ENCODE data around the gene ADAM12.

Gene ADAM12

DNA sequence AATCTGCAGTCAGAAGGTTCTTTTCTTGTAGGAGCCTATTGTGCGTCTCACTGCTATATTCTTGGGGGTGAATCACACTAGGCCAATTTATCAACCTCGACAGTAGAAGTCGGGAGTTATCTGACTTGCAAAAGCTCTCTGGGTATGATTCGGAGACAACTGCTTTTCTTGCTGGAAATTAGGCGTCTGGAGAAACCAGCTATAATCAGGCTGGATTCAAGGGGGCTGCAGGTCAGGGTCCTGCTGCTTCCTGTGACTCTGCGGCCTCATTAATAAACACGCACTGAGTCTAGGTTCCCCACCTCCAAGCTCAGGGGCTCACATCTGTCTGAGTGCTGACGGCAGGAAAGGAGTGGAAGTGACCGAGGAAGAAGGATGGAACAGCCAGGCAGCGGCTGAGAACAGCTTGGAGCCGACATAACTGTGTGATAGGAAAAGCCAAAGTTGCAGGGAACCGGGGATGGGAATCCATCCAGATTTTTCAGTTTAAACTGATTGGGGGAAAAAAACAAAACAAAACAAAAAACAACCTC lies 307.3 kb downstream of the ADAM12 start:
- TF ChIP-seq, protein P1, sequence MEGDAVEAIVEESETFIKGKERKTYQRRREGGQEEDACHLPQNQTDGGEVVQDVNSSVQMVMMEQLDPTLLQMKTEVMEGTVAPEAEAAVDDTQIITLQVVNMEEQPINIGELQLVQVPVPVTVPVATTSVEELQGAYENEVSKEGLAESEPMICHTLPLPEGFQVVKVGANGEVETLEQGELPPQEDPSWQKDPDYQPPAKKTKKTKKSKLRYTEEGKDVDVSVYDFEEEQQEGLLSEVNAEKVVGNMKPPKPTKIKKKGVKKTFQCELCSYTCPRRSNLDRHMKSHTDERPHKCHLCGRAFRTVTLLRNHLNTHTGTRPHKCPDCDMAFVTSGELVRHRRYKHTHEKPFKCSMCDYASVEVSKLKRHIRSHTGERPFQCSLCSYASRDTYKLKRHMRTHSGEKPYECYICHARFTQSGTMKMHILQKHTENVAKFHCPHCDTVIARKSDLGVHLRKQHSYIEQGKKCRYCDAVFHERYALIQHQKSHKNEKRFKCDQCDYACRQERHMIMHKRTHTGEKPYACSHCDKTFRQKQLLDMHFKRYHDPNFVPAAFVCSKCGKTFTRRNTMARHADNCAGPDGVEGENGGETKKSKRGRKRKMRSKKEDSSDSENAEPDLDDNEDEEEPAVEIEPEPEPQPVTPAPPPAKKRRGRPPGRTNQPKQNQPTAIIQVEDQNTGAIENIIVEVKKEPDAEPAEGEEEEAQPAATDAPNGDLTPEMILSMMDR (IDR thresholded peaks at IDR 0.05; ENCODE audit: insufficient read depth, missing control alignments), result no peak
- DNase-seq (ENCODE audit: insufficient read length, low spot score), result no peak
- no peak for FAIRE-seq

DNA sequence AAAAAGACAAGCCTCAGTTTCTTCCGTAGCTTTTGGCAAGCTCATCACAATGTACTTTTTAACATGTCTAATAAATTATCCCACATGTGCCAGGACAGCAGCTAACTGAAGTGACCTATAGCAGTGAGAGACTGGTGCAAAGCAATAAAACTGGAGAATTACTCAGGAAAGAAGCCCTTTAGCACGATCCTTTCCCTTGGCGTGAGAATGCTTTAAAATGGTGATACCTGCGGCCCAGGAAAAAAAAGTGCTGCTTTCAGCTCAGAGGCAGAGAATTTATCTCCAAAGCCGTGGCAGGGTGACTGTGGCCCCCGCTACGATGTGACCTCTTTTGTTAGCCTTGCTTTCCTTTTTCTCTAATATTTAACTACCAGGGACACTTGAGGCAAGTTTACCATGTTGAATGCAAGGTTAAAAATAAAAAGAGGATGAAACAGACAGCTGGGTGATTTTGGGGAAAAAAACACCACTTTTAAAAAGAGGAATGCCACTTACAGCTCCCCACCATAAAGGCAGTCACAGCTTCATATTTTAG lies 307.9 kb downstream of the ADAM12 start:
- FAIRE-seq, result no peak

DNA sequence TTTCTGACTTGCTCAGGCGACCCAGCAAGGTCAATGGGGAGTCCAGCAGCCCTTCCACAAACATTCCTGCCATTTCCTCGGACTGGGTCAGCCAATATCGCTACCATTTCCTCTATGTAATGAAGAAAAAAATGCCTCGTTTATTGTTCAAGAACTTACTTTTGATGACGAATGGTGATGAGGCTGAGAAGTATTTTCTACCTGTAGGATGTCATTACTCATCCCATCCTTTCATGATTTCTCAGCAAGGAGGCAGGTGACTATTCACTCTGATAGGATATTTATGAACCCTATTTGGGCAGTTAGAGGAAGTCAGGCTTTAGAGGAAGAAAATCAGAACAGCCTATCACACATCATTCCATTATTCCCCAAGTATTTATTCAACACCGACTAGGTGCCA lies 313.3 kb downstream of the ADAM12 start:
- no peak for DNase-seq (ENCODE audit: insufficient read length, low spot score)
- TF ChIP-seq, protein P1 (IDR thresholded peaks at IDR 0.05; ENCODE audit: insufficient read depth, missing control alignments), result no peak
- no peak for FAIRE-seq

More for the DNA sequence above, 307.9 kb downstream of the ADAM12 start:
- DNase-seq (ENCODE audit: insufficient read length, low spot score), result no peak
- TF ChIP-seq, protein P1 (IDR thresholded peaks at IDR 0.05; ENCODE audit: insufficient read depth, missing control alignments), result no peak

DNA sequence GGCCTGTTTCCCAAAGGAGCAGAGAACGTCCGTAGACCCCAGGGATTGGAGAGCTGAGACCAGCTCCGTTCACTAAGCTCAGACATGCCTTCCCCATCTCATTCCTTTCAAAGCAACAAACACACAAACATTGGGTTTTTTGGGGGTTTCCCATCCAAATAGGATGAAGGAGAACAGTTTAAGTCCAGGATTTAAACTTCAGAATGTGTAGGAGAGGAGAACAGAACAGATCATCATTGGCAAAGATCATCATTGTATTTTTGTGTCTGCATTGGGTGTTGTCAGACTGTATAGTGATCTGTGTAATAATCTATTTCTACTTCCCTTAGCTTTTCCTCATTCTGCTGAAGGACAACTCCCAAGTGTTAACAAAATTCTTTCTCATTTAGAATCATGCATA lies 314.0 kb downstream of the ADAM12 start:
- FAIRE-seq (no peak), DNase-seq (ENCODE audit: insufficient read length, low spot score) (no peak)
- TF ChIP-seq, protein P1 (IDR thresholded peaks at IDR 0.05; ENCODE audit: insufficient read depth, missing control alignments), result no peak

DNA sequence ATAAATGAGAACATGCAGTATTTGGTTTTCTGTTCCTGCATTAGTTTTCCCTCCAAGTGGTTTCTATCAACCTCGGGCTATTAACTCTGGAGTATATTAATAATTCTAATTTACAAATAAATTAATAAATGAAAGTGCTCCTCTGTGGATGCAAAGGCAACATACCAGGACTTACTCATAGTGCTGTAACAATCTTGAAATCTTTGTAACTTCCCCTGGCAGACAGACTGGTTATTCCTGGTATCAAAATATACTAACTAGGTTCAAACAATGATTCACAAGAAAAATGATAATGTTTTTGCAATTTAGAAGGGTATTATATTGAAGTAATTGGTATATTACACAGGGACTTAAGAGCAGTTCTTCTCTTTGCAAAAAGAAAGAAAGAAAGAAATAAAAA lies 314.7 kb downstream of the ADAM12 start:
- no peak for FAIRE-seq
- DNase-seq (ENCODE audit: insufficient read length, low spot score), result no peak

DNA sequence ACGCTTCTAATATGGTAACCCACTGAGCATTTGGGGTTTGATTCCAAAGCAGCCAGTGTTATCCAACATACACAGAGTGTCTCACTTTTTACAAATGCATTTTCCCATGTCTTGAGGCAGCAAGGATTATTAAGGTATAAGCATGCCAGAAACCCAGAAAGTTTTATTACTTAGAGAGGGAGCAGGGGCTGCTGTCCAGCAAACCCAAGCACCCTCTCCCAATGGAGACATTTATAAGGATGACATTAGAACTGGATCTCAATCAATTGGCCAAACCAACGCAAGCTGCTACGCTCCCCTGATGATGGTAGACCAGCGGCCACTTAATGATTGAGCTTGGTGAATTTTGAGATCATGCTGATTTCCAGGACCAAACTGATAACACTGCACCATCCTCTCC lies 315.7 kb downstream of the ADAM12 start:
- DNase-seq (ENCODE audit: insufficient read length, low spot score) (no peak), FAIRE-seq (no peak)
- TF ChIP-seq, protein P1 (IDR thresholded peaks at IDR 0.05; ENCODE audit: insufficient read depth, missing control alignments), result no peak

More for the DNA sequence above, 314.7 kb downstream of the ADAM12 start:
- TF ChIP-seq, protein P1 (IDR thresholded peaks at IDR 0.05; ENCODE audit: insufficient read depth, missing control alignments), result no peak

DNA sequence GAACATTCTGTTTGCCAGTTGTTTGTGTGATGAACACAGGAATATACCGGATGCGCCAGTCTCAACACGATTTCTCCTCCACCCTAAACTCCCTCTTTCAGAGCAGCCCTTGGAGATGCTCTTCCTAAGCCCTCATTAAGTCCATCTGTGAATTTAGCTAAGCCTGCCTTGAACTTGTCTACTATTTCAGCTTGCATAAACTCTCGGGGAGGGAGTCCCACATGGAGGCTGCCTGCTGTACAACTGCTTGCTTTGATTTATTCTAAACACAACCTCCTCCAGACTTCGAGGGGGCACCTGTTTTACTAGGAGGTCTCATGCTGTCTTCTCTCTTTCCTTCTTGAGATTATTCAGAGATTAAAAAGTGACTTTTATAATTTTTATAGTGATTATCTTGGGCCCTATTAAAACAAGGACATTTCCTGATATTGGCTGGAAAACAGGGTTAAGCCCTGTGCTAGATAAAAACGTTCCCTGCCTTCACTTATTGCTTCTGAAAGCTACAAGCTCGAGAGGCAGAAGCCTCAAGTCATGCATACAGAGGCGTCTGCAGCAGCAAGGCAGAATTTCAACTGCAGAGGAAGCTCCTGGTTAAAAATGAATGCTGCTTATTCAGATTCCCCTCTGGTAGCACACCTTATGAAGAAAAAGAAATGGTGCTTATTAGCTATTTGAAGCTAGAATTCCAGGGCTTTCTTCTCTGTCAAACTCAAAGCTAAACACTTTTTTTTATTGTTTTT lies 317.6 kb downstream of the ADAM12 start:
- no peak for FAIRE-seq
- TF ChIP-seq, protein P1 (IDR thresholded peaks at IDR 0.05; ENCODE audit: insufficient read depth, missing control alignments), result no peak
- no peak for DNase-seq (ENCODE audit: insufficient read length, low spot score)
